H9 (cell line): ENCODE measurements around the gene RPUSD2. TPM values are rescaled to one million over a fixed set of nuclear protein-coding genes. Genes with fewer than 3 reads are reported as not detected.

Source experiments
- DNase-seq: peaks from one replicate; pipeline ENCODE4 v3.0.0-alpha.2; 2017
- H2AFZ ChIP-seq: one replicate; pipeline ENCODE4 v1.6.1; 2013; ENCODE audit warnings: mild to moderate bottlenecking, low read length, control low read depth, moderate library complexity
- H2AK5ac ChIP-seq: 2 replicates; pipeline ENCODE4 v1.6.1; 2013; ENCODE audit warnings: low read length, control low read depth, mixed read lengths; ENCODE audit not compliant: insufficient read length
- H2BK120ac ChIP-seq: one replicate; pipeline ENCODE4 v1.6.1; 2013; ENCODE audit warnings: low read depth, mild to moderate bottlenecking, low read length, control low read depth, inconsistent platforms; ENCODE audit not compliant: poor library complexity, severe bottlenecking
- H2BK12ac ChIP-seq: 2 replicates; pipeline ENCODE4 v1.6.1; 2013; ENCODE audit warnings: low read length, control low read depth, mixed read lengths, low read depth; ENCODE audit not compliant: insufficient read length
- H2BK15ac ChIP-seq: 2 replicates; pipeline ENCODE4 v1.6.1; 2013; ENCODE audit warnings: low read depth, low read length, control low read depth
- H2BK20ac ChIP-seq: one replicate; pipeline ENCODE4 v1.6.1; 2013; ENCODE audit warnings: low read depth, mild to moderate bottlenecking, low read length, control low read depth, inconsistent platforms; ENCODE audit not compliant: poor library complexity, severe bottlenecking
- H2BK5ac ChIP-seq: 2 replicates; pipeline ENCODE4 v1.6.1; 2013; ENCODE audit warnings: low read length, control low read depth, mixed read lengths; ENCODE audit not compliant: insufficient read length
- H3K14ac ChIP-seq: 2 replicates; pipeline ENCODE4 v1.6.1; 2013; ENCODE audit warnings: low read length, control low read depth; ENCODE audit not compliant: insufficient read depth
- H3K18ac ChIP-seq: 2 replicates; pipeline ENCODE4 v1.6.1; 2013; ENCODE audit warnings: low read depth, mild to moderate bottlenecking, mixed read lengths, low read length, control low read depth; ENCODE audit not compliant: insufficient read length
- H3K23ac ChIP-seq: 2 replicates; pipeline ENCODE4 v1.6.1; 2013; ENCODE audit warnings: low read length, control low read depth, mixed read lengths, low read depth; ENCODE audit not compliant: insufficient read length
- H3K23me2 ChIP-seq: 2 replicates; pipeline ENCODE4 v1.6.1; 2013; ENCODE audit warnings: low read depth, mild to moderate bottlenecking, mixed read lengths, low read length, control low read depth; ENCODE audit not compliant: insufficient read length, poor library complexity, severe bottlenecking
- H3K27ac ChIP-seq: 2 replicates; pipeline ENCODE4 v1.5.1; 2013; ENCODE audit warnings: low read length, control low read depth, mixed read lengths, low read depth; ENCODE audit not compliant: insufficient read length
- H3K27me3 ChIP-seq: 2 replicates; pipeline ENCODE4 v1.6.1; 2013; ENCODE audit warnings: low read length, control low read depth, inconsistent platforms; ENCODE audit not compliant: insufficient read depth
- H3K4ac ChIP-seq: 2 replicates; pipeline ENCODE4 v1.6.1; 2013; ENCODE audit warnings: low read depth, mild to moderate bottlenecking, control low read depth, inconsistent platforms, low read length, moderate library complexity
- H3K4me1 ChIP-seq: 2 replicates; pipeline ENCODE4 v1.6.1; 2013; ENCODE audit warnings: low read length, control low read depth, inconsistent platforms; ENCODE audit not compliant: insufficient read depth
- H3K4me2 ChIP-seq: 2 replicates; pipeline ENCODE4 v1.6.1; 2013; ENCODE audit warnings: low read length, control low read depth, mixed read lengths; ENCODE audit not compliant: insufficient read length, insufficient read depth
- H3K56ac ChIP-seq: 2 replicates; pipeline ENCODE4 v1.6.1; 2013; ENCODE audit warnings: low read depth, mild to moderate bottlenecking, mixed read lengths, low read length, control low read depth; ENCODE audit not compliant: insufficient read length
- H3K79me1 ChIP-seq: 2 replicates; pipeline ENCODE4 v1.6.1; 2013; ENCODE audit warnings: low read depth, mild to moderate bottlenecking, moderate library complexity, low read length, control low read depth, inconsistent platforms; ENCODE audit not compliant: insufficient read depth, poor library complexity, severe bottlenecking
- H3K79me2 ChIP-seq: 2 replicates; pipeline ENCODE4 v1.6.1; 2013; ENCODE audit warnings: low read length, control low read depth, inconsistent platforms; ENCODE audit not compliant: insufficient read depth
- H3K9ac ChIP-seq: 2 replicates; pipeline ENCODE4 v1.6.1; 2013; ENCODE audit warnings: low read length, control low read depth, mixed read lengths; ENCODE audit not compliant: insufficient read length; ENCODE audit errors: extremely low read depth
- H3K9me3 ChIP-seq: one replicate; pipeline ENCODE4 v1.6.1; 2013; ENCODE audit warnings: low read depth, low read length, inconsistent platforms; ENCODE audit not compliant: control insufficient read depth
- H3T11ph ChIP-seq: one replicate; pipeline ENCODE4 v1.6.1; 2013; ENCODE audit warnings: mild to moderate bottlenecking, low read length, control low read depth, inconsistent platforms
- H4K20me1 ChIP-seq: one replicate; pipeline ENCODE4 v1.6.1; 2013; ENCODE audit not compliant: control insufficient read depth, insufficient read length, insufficient read depth
- H4K5ac ChIP-seq: 2 replicates; pipeline ENCODE4 v1.6.1; 2013; ENCODE audit warnings: low read depth, mild to moderate bottlenecking, mixed read lengths, low read length, control low read depth; ENCODE audit not compliant: insufficient read length
- H4K8ac ChIP-seq: replicated peaks from 2 replicates; pipeline ENCODE4 v1.6.1; 2013; ENCODE audit warnings: low read length, control low read depth, mixed read lengths, low read depth; ENCODE audit not compliant: insufficient read length
- H4K91ac ChIP-seq: 2 replicates; pipeline ENCODE4 v1.6.1; 2013; ENCODE audit warnings: low read depth, mild to moderate bottlenecking, moderate library complexity, mixed read lengths, low read length, control low read depth; ENCODE audit not compliant: insufficient read length
- H3K27ac Mint-ChIP-seq, 3 experiments: 2 replicates in 2 of 3; 3 replicates in 1 of 3; pipeline ENCODE4 v1.8.0; 2020 to 2021; ENCODE audit warnings: mixed read lengths in 3 of 3, mild to moderate bottlenecking in 1 of 3, moderate library complexity in 1 of 3
- H3K27me3 Mint-ChIP-seq: 2 replicates; pipeline ENCODE4 v1.8.0; 2021; ENCODE audit warnings: low read depth, mild to moderate bottlenecking, moderate library complexity, mixed read lengths
- H3K36me3 Mint-ChIP-seq, 3 experiments: 2 replicates in 2 of 3; 3 replicates in 1 of 3; pipeline ENCODE4 v1.8.0; 2020 to 2021; ENCODE audit warnings: low read depth in 3 of 3, mixed read lengths in 3 of 3; ENCODE audit not compliant: insufficient read depth in 1 of 3
- H3K4me1 Mint-ChIP-seq, 2 experiments: 2 replicates each; pipeline ENCODE4 v1.8.0; 2020; ENCODE audit warnings: mixed read lengths in 2 of 2
- H3K4me3 Mint-ChIP-seq, 2 experiments: 2 replicates in 1 of 2; 3 replicates in 1 of 2; pipeline ENCODE4 v1.8.0; 2020 to 2021; ENCODE audit warnings: mild to moderate bottlenecking in 2 of 2, mixed read lengths in 2 of 2, moderate library complexity in 1 of 2
- H3K9me3 Mint-ChIP-seq, 2 experiments: 2 replicates in 1 of 2; 3 replicates in 1 of 2; pipeline ENCODE4 v1.8.0; 2020; ENCODE audit warnings: mild to moderate bottlenecking in 2 of 2, mixed read lengths in 2 of 2, moderate library complexity in 1 of 2
- total RNA-seq: library from RNA; stranded (reverse); gene quantifications from 2 replicates; pipeline ENCODE4 v1.2.1, GENCODE V29; 2021
- TF ChIP-seq, protein P1 (sequence below): fragments of 200-600 bp; sonication (generic); conservative IDR thresholded peaks from 3 replicates; pipeline ENCODE4 v1.8.0; 2021; ENCODE audit warnings: antibody characterized with exemption, mild to moderate bottlenecking

RPUSD2 gene
- total RNA-seq, 1 experiment from 2014 or later: 25.7 TPM

DNA sequence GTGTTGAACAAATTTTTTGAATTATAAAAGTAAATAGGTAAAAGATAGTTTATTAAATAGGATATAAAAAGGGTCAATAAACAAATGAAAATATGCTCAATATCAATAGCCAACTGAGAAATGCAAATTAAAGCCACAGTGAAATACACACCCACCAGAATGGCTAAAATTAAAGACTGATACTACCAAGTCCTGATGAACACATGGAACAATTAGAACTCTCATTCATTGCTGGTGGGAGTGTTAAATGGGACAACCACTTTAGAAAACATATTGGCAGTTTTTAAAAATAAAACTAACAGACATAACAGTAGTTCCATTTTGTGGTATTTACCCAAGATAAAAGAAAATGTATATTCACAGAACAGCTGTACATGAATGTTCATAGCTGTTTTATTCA is 45.5 kb upstream of the RPUSD2 start:
- Histone ChIP-seq H3K18ac (no peak overlapping the region), H2BK120ac (no peak overlapping the region), H2AFZ (no peak overlapping the region), H3K14ac (no peak overlapping the region), H3K56ac (no peak overlapping the region), H2BK12ac (no peak overlapping the region), H3K27ac (no peak overlapping the region), H3K4me2 (no peak overlapping the region), H2BK20ac (no peak overlapping the region), H3K9me3 (no peaks in the 10 kb centered on the region), H3T11ph (no peak overlapping the region), H2BK5ac (no peak overlapping the region), H3K4me1 (no peaks in the 10 kb centered on the region), H2AK5ac (no peak overlapping the region), H4K5ac (no peak overlapping the region), H3K4ac (no peak overlapping the region), H4K20me1 (no peaks in the 10 kb centered on the region), H3K23ac (no peak overlapping the region), H3K27me3 (no peaks in the 10 kb centered on the region), H3K9ac (no peak overlapping the region), H3K79me2 (no peaks in the 10 kb centered on the region), H2BK15ac (no peak overlapping the region), H3K23me2 (peaks cover 3% of the 10 kb centered on the region), H4K91ac (no peak overlapping the region), H4K8ac (no peak overlapping the region), H3K79me1 (no peaks in the 10 kb centered on the region)
- no peak overlapping the region for H3K4me3 Mint-ChIP-seq
- peaks cover 2 to 6% of the 10 kb centered on the region in 2 experiments for H3K4me1 Mint-ChIP-seq
- H3K9me3 Mint-ChIP-seq: no peaks in the 10 kb centered on the region
- no peak for DNase-seq
- TF ChIP-seq, protein P1, sequence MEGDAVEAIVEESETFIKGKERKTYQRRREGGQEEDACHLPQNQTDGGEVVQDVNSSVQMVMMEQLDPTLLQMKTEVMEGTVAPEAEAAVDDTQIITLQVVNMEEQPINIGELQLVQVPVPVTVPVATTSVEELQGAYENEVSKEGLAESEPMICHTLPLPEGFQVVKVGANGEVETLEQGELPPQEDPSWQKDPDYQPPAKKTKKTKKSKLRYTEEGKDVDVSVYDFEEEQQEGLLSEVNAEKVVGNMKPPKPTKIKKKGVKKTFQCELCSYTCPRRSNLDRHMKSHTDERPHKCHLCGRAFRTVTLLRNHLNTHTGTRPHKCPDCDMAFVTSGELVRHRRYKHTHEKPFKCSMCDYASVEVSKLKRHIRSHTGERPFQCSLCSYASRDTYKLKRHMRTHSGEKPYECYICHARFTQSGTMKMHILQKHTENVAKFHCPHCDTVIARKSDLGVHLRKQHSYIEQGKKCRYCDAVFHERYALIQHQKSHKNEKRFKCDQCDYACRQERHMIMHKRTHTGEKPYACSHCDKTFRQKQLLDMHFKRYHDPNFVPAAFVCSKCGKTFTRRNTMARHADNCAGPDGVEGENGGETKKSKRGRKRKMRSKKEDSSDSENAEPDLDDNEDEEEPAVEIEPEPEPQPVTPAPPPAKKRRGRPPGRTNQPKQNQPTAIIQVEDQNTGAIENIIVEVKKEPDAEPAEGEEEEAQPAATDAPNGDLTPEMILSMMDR: no peak
- no peaks in the 10 kb centered on the region for H3K36me3 Mint-ChIP-seq
- no peak overlapping the region for H3K27ac Mint-ChIP-seq
- peaks cover 2% of the 10 kb centered on the region; the same call in 1 of the 2 replicates for H3K27me3 Mint-ChIP-seq
